H1 (cell line): ENCODE data around the gene KAZALD1. TPM values are rescaled to one million over a fixed set of nuclear protein-coding genes. Genes with fewer than 3 reads are reported as not detected.

Source experiments
- CTCF ChIA-PET: fragments of 300-600 bp; sonication (Branson Sonifier 250); formaldehyde crosslinking; loops from one replicate; lab custom pipeline; 2021; ENCODE audit not compliant: partially characterized antibody; lab: Charles Lee
- POLR2A ChIA-PET: fragments of 300-600 bp; sonication (Branson Sonifier 250); formaldehyde crosslinking; loops from one replicate; lab custom pipeline; 2021; ENCODE audit warnings: inconsistent platforms; ENCODE audit not compliant: partially characterized antibody; lab: Charles Lee
- DNase-seq, 2 experiments: peaks; one replicate each; pipeline versions ENCODE4 v3.0.0 to v3.0.0-alpha.2; 2010 to 2022; ENCODE audit warnings: low spot score in 2 of 2, low read depth in 1 of 2, mixed read lengths in 1 of 2
- FAIRE-seq: peaks from 2 replicates; lab custom pipeline; 2011; peaks lifted over from hg19 to GRCh38; lab: Jason Lieb, UNC
- H2AFZ ChIP-seq: 2 replicates; pipeline ENCODE4 v1.8.1; 2012; ENCODE audit warnings: low read length, inconsistent platforms
- H2AK5ac ChIP-seq: 2 replicates; pipeline ENCODE4 v1.6.1; 2013; ENCODE audit warnings: low read depth, low read length
- H2BK120ac ChIP-seq: replicated peaks from 2 replicates; pipeline ENCODE3; 2013; ENCODE audit warnings: low read depth, low read length, inconsistent platforms
- H2BK12ac ChIP-seq: 2 replicates; pipeline ENCODE4 v1.6.1; 2013; ENCODE audit warnings: low read depth, low read length
- H2BK15ac ChIP-seq: 2 replicates; pipeline ENCODE4 v1.6.1; 2013; ENCODE audit warnings: low read length
- H2BK20ac ChIP-seq: 2 replicates; pipeline ENCODE4 v1.6.1; 2013; ENCODE audit warnings: low read length
- H2BK5ac ChIP-seq: 2 replicates; pipeline ENCODE4 v1.6.1; 2013; ENCODE audit warnings: low read depth, low read length
- H3K14ac ChIP-seq: 2 replicates; pipeline ENCODE4 v1.6.1; 2013; ENCODE audit warnings: inconsistent platforms; ENCODE audit not compliant: insufficient read length
- H3K18ac ChIP-seq: 2 replicates; pipeline ENCODE4 v1.6.1; 2013; ENCODE audit warnings: low read length; ENCODE audit errors: extremely low read depth
- H3K23ac ChIP-seq: 2 replicates; pipeline ENCODE4 v1.6.1; 2013; ENCODE audit warnings: inconsistent platforms; ENCODE audit not compliant: insufficient read length
- H3K23me2 ChIP-seq: 2 replicates; pipeline ENCODE4 v1.6.1; 2013; ENCODE audit warnings: low read depth, low read length
- H3K27ac ChIP-seq: 2 replicates; pipeline ENCODE4 v1.6.1; 2011; ENCODE audit warnings: low read depth, low read length, inconsistent platforms
- H3K27me3 ChIP-seq, 4 experiments: replicated peaks in 1 of 4; 1 replicate in 1 of 4; 2 replicates in 3 of 4; pipeline versions ENCODE4 v1.6.1 to v1.8.1; 2011 to 2013; ENCODE audit warnings: low read length in 3 of 4, mild to moderate bottlenecking in 3 of 4, inconsistent platforms in 2 of 4, mixed read lengths in 2 of 4, moderate library complexity in 1 of 4; ENCODE audit not compliant: control insufficient read depth in 3 of 4, insufficient read depth in 3 of 4; ENCODE audit errors: extremely low read depth in 1 of 4
- H3K36me3 ChIP-seq, 4 experiments: 2 replicates each; pipeline versions ENCODE4 v1.6.1 to v1.8.1; 2011 to 2013; ENCODE audit warnings: mild to moderate bottlenecking in 4 of 4, low read length in 3 of 4, moderate library complexity in 2 of 4, control low read depth in 1 of 4, inconsistent platforms in 1 of 4; ENCODE audit not compliant: insufficient read depth in 4 of 4, control insufficient read depth in 2 of 4
- H3K4ac ChIP-seq: replicated peaks from 2 replicates; pipeline ENCODE3; 2013; ENCODE audit warnings: low read length, low read depth, mixed read lengths, inconsistent platforms; ENCODE audit not compliant: insufficient read length
- H3K4me1 ChIP-seq, 4 experiments: replicated peaks in 1 of 4; 1 replicate in 1 of 4; 2 replicates in 3 of 4; pipeline versions ENCODE4 v1.6.1 to v1.8.1; 2011 to 2013; ENCODE audit warnings: low read length in 3 of 4, inconsistent platforms in 2 of 4, mixed read lengths in 1 of 4; ENCODE audit not compliant: insufficient read depth in 4 of 4, control insufficient read depth in 3 of 4
- H3K4me2 ChIP-seq, 2 experiments: 2 replicates each; pipeline versions ENCODE4 v1.6.1 to v1.8.1; 2011 to 2013; ENCODE audit warnings: low read depth in 2 of 2, low read length in 2 of 2, control low read depth in 1 of 2, inconsistent platforms in 1 of 2, mild to moderate bottlenecking in 1 of 2; ENCODE audit not compliant: insufficient read depth in 1 of 2
- H3K4me3 ChIP-seq, 4 experiments: fragments of 200-600, 300-600 bp in 1 of 4; sonication (generic), shearing (Covaris generic), sonication (Bioruptor Twin) in 1 of 4; 2 replicates each; pipeline versions ENCODE4 v1.5.1 to v1.8.1; 2011 to 2016; ENCODE audit warnings: low read length in 4 of 4, low read depth in 3 of 4, control low read depth in 2 of 4, inconsistent platforms in 2 of 4, mild to moderate bottlenecking in 2 of 4, mixed read lengths in 1 of 4, moderate library complexity in 1 of 4; ENCODE audit not compliant: insufficient read depth in 2 of 4; ENCODE audit errors: extremely low read depth in 1 of 4
- H3K56ac ChIP-seq: replicated peaks from 2 replicates; pipeline ENCODE3; 2013; ENCODE audit warnings: low read depth, mild to moderate bottlenecking, mixed read lengths, low read length, inconsistent platforms; ENCODE audit not compliant: insufficient read length
- H3K79me1 ChIP-seq: 2 replicates; pipeline ENCODE4 v1.6.1; 2013; ENCODE audit warnings: low read depth, low read length, control low read depth
- H3K79me2 ChIP-seq, 2 experiments: 2 replicates each; pipeline versions ENCODE4 v1.6.1 to v1.8.1; 2012 to 2013; ENCODE audit warnings: low read length in 2 of 2, mild to moderate bottlenecking in 2 of 2, inconsistent platforms in 1 of 2; ENCODE audit not compliant: insufficient read depth in 2 of 2, control insufficient read depth in 1 of 2
- H3K9ac ChIP-seq, 4 experiments: replicated peaks in 1 of 4; 1 replicate in 1 of 4; 2 replicates in 3 of 4; pipeline versions ENCODE4 v1.6.1 to v1.8.1; 2011 to 2013; ENCODE audit warnings: low read depth in 3 of 4, low read length in 3 of 4, control low read depth in 2 of 4, mild to moderate bottlenecking in 2 of 4, moderate library complexity in 2 of 4, inconsistent platforms in 1 of 4; ENCODE audit errors: extremely low read depth in 1 of 4
- H3K9me3 ChIP-seq, 2 experiments: 2 replicates each; pipeline versions ENCODE4 v1.6.1 to v1.8.1; 2012 to 2013; ENCODE audit warnings: mild to moderate bottlenecking in 2 of 2, moderate library complexity in 2 of 2, control low read depth in 1 of 2, inconsistent platforms in 1 of 2, low read depth in 1 of 2, low read length in 1 of 2, mixed read lengths in 1 of 2; ENCODE audit not compliant: insufficient read depth in 2 of 2
- H4K20me1 ChIP-seq, 2 experiments: replicated peaks in 1 of 2; 2 replicates each; pipeline versions ENCODE3 to v1.8.1; 2011 to 2013; ENCODE audit warnings: inconsistent platforms in 2 of 2, low read length in 2 of 2, mild to moderate bottlenecking in 1 of 2; ENCODE audit not compliant: insufficient read depth in 2 of 2, control insufficient read depth in 1 of 2
- H4K5ac ChIP-seq: 2 replicates; pipeline ENCODE4 v1.6.1; 2013; ENCODE audit warnings: low read length, low read depth, mixed read lengths, inconsistent platforms; ENCODE audit not compliant: insufficient read length
- H4K8ac ChIP-seq: 2 replicates; pipeline ENCODE4 v1.8.0; 2013; ENCODE audit warnings: mild to moderate bottlenecking, moderate library complexity, low read length, inconsistent platforms; ENCODE audit not compliant: insufficient read depth; ENCODE audit errors: extremely low read depth
- H4K91ac ChIP-seq: replicated peaks from 2 replicates; pipeline ENCODE3; 2013; ENCODE audit warnings: low read length, mixed read lengths, inconsistent platforms; ENCODE audit not compliant: insufficient read length
- CHD1 ChIP-seq: IDR thresholded peaks from 2 replicates; pipeline ENCODE4 v1.6.1; 2012; ENCODE audit warnings: low read depth, low read length, improper control_type of control experiment
- FOSL1 ChIP-seq: IDR thresholded peaks from 2 replicates; pipeline ENCODE4 v1.6.1; 2011; ENCODE audit warnings: mild to moderate bottlenecking, low read depth, low read length, moderate library complexity; ENCODE audit not compliant: insufficient read depth
- KDM1A ChIP-seq: fragments of 200-600, 300-600 bp; sonication (generic); IDR thresholded peaks from 2 replicates; pipeline ENCODE4 v1.7.1; 2016; ENCODE audit warnings: mild to moderate bottlenecking, low read length, borderline replicate concordance
- KDM5A ChIP-seq: fragments of 200-600 bp; IDR thresholded peaks from 2 replicates; pipeline ENCODE4 v1.7.1; 2012; ENCODE audit warnings: mild to moderate bottlenecking, low read length, inconsistent platforms, mixed read lengths
- NRF1 ChIP-seq: IDR thresholded peaks from 2 replicates; pipeline ENCODE4 v1.6.1; 2011; ENCODE audit warnings: mild to moderate bottlenecking, low read depth, low read length, improper control_type of control experiment
- RBBP5 ChIP-seq: IDR thresholded peaks from 2 replicates; pipeline ENCODE4 v1.7.1; 2012; ENCODE audit warnings: low read depth, mild to moderate bottlenecking, inconsistent platforms, low read length, moderate library complexity, borderline replicate concordance
- RNF2 ChIP-seq: fragments of 200-900, 300-1000 bp; sonication (generic); IDR thresholded peaks from 2 replicates; pipeline ENCODE4 v1.7.1; 2016; ENCODE audit warnings: borderline replicate concordance, low read depth, mild to moderate bottlenecking, antibody characterized with exemption, low read length; ENCODE audit not compliant: poor library complexity, severe bottlenecking; ENCODE audit errors: missing control alignments
- SIN3A ChIP-seq, 2 experiments: IDR thresholded peaks in 1 of 2; conservative IDR thresholded peaks in 1 of 2; 2 replicates each; pipeline ENCODE4 v1.6.1; 2011 to 2012; ENCODE audit warnings: low read length in 2 of 2, improper control_type of control experiment in 1 of 2, low read depth in 1 of 2, mild to moderate bottlenecking in 1 of 2
- TAF7 ChIP-seq: optimal IDR thresholded peaks from 2 replicates; pipeline ENCODE3; 2011; ENCODE audit warnings: low read depth, mild to moderate bottlenecking, inconsistent platforms, low read length, moderate library complexity, borderline replicate concordance
- TBP ChIP-seq: IDR thresholded peaks from 2 replicates; pipeline ENCODE4 v1.6.1; 2011; ENCODE audit warnings: low read depth, low read length, improper control_type of control experiment
- WGBS, 2 experiments: shearing (Covaris generic) in 1 of 2; methylation state at CpG; one replicate each; pipeline versions ENCODE4 v1.1.6 to v1.1.7; 2013 to 2015; ENCODE audit warnings: low lambda C conversion rate in 2 of 2, mixed read lengths in 2 of 2, inconsistent platforms in 1 of 2, low coverage in 1 of 2, missing lambda C conversion rate in 1 of 2; ENCODE audit not compliant: insufficient replicate concordance in 2 of 2, insufficient coverage in 1 of 2, insufficient read length in 1 of 2; ENCODE audit errors: extremely low coverage in 1 of 2, missing lambda C conversion rate in 1 of 2; 5-methylcytosine and 5-hydroxymethylcytosine counted together
- polyA plus RNA-seq, 7 experiments: library from polyadenylated mRNA; depleted of rRNA in 3 of 7; stranded (reverse) in 5 of 7; unstranded in 2 of 7; fragments of >200 nt in 5 of 7; fragments of 200-250 nt in 2 of 7; gene quantifications; 1 replicate in 5 of 7; 2 replicates in 1 of 7; 4 replicates in 1 of 7; pipeline versions ENCODE4 v1.2.1 to v1.2.3, GENCODE V29; 2011 to 2013; ENCODE audit warnings: missing spikeins in 2 of 7, mixed read lengths in 2 of 7
- total RNA-seq: library from RNA; stranded (reverse); fragmentation: NEBNext Ultra II Directional; extraction: Animal tissue kit (Norgen Biotek cat#: 25700); gene quantifications from 2 replicates; pipeline ENCODE4 v1.2.1, GENCODE V29; 2021

Gene KAZALD1
- total and polyA plus RNA-seq, 2 of the 8 experiments (the other 6 are each of a cell fraction or from before 2014, with no cell fraction given), result 0.65 to 1.9 TPM

- Histone ChIP-seq H3K9ac (no peak overlapping the region; a peak in 1 of 7 replicates), H3K18ac (peak overlapping the region; percentile 38)
- TF ChIP-seq FOSL1, result no peak
- TF ChIP-seq KDM1A, result no peak
- peak; percentile 22 for TF ChIP-seq TAF7
- TF ChIP-seq RBBP5, result 0 out of 2 replicates have a peak, but pooled peaks have one; percentile 26
- no peak for TF ChIP-seq CHD1
- TF ChIP-seq RNF2, result no peak
- TF ChIP-seq SIN3A (conservative IDR thresholded peaks at IDR 0.05 in 1 of 2, IDR thresholded peaks at IDR 0.05 in 1 of 2; ENCODE audit: low read depth in 1 of 2, low read length in 2 of 2), result no peak
- no peak for TF ChIP-seq KDM5A
- TF ChIP-seq TBP, result 0 out of 2 replicates have a peak, but pooled peaks have one; percentile 31
- TF ChIP-seq NRF1, result no peak
Measured at GRCh38 chr10:101050208-101051069, 11.3 kb upstream of the KAZALD1 start.

More at GRCh38 chr10:101050208-101051069, 11.3 kb upstream of the KAZALD1 start:
- peak overlapping the region; percentile 25; the same call in 1 of the 2 replicates for H2BK15ac ChIP-seq
- H3K4me3 ChIP-seq, result peak overlapping the region in 2 of 4 experiments; percentile 10 to 49; a peak in 3 of 8 replicates
- peak overlapping the region; percentile 61; the same call in 1 of the 2 replicates for H2AK5ac ChIP-seq
- no peak overlapping the region for H2BK5ac ChIP-seq
- peaks cover 13 to 17% of the 10 kb centered on the region in 2 experiments for H4K20me1 ChIP-seq
- peaks cover 9 to 23% (median 17%) of the 10 kb centered on the region in 4 experiments for H3K4me1 ChIP-seq
- no peaks in the 10 kb centered on the region; the same call in 1 of the 2 replicates for H3K79me1 ChIP-seq
- no peak overlapping the region for H4K91ac ChIP-seq
- no peaks in the 10 kb centered on the region for H3K36me3 ChIP-seq
- FAIRE-seq (no peak), DNase-seq (peak in 1 of 2 experiments; percentile 99)
- no peak overlapping the region for H3K4ac ChIP-seq
- peak overlapping the region; percentile 46 to 61 for H3K4me2 ChIP-seq
- no peak overlapping the region for H2BK120ac ChIP-seq
- no peak overlapping the region for H2AFZ ChIP-seq
- H4K5ac ChIP-seq, result no peak overlapping the region
- no peaks in the 10 kb centered on the region for H3K9me3 ChIP-seq
- ChIA-PET POLR2A (interaction anchor here (0.6 to 8.1 kb wide), 8 partner anchors 12 to 313 kb away, joined by 3 to 85 read pairs (median 3); partner anchors contain the start of gene KAZALD1), CTCF (interaction anchor here (0.7 to 59.5 kb wide), 31 partner anchors 4 to 552 kb away, joined by 3 to 2176 read pairs (median 4); partner anchors contain the start of genes KAZALD1, PDZD7, SFXN3 and TLX1)
- H3K23ac ChIP-seq, result no peak overlapping the region
- no peak overlapping the region for H3K27ac ChIP-seq
- no peak overlapping the region for H3K14ac ChIP-seq
- H3K56ac ChIP-seq, result no peak overlapping the region
- no peak overlapping the region for H2BK12ac ChIP-seq
- no peak overlapping the region for H4K8ac ChIP-seq
- no peaks in the 10 kb centered on the region for H3K79me2 ChIP-seq
- H3K23me2 ChIP-seq, result peaks cover 5% of the 10 kb centered on the region; the same call in 1 of the 2 replicates
- no peak overlapping the region for H2BK20ac ChIP-seq
- 20% methylated on average over 22 of the region's 42 CpGs; no CpG with 5 or more reads in 1 of the 2 experiments for WGBS, 2 experiments
- peaks cover 38 to 66% (median 60%) of the 10 kb centered on the region in 4 experiments for H3K27me3 ChIP-seq
